HG02623 (cell line): ENCODE measurements around the gene LRRC28.
A peak's percentile ranks its signal among the peaks of the same experiment; 100 is the strongest.

Source experiments
- ATAC-seq: cut with Tn5 transposase; IDR thresholded peaks from one replicate; pipeline ENCODE4 v1.9.1; 2021; ENCODE audit warnings: moderate library complexity; ENCODE audit not compliant: unreplicated experiment

LRRC28 gene

DNA sequence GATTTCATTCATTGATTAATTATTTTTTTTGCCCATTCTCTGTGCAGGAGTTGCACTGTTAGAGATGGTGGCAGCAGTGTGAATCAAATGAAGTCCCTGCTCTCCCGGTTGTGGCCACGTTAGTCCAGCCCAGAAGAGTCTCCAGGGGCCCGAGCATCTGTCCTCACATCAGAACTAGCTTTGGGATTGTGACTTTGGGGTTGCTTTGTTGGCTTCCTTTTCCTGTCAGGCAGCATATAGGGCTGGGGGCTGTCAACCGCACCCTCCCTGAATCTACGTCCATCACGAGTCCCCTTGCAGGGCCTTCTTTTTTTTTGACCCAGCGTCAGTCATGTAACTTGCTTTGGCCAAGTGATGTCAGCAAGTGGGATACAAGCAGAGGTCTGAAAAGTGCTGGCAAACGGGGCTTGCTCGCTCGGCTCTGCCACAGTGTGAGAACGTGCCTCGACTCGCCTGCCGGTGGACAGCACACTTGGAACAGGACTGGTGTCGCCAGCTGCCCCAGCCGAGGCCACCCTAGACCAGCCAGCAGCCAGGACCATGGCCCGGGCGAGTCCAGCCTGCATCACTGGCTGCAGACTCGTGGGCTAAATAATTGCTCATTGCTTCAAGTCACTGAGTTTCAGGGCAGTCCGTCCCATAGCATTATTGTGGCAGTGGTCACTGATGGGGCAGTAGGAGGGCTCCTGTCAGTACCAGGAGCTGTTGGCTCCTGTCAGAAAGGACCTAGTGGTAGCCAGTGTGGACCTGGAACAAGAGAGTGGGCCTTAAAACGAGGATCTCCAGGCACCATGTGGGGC is 162.9 kb downstream of the LRRC28 start:
- ATAC-seq = no peak

DNA sequence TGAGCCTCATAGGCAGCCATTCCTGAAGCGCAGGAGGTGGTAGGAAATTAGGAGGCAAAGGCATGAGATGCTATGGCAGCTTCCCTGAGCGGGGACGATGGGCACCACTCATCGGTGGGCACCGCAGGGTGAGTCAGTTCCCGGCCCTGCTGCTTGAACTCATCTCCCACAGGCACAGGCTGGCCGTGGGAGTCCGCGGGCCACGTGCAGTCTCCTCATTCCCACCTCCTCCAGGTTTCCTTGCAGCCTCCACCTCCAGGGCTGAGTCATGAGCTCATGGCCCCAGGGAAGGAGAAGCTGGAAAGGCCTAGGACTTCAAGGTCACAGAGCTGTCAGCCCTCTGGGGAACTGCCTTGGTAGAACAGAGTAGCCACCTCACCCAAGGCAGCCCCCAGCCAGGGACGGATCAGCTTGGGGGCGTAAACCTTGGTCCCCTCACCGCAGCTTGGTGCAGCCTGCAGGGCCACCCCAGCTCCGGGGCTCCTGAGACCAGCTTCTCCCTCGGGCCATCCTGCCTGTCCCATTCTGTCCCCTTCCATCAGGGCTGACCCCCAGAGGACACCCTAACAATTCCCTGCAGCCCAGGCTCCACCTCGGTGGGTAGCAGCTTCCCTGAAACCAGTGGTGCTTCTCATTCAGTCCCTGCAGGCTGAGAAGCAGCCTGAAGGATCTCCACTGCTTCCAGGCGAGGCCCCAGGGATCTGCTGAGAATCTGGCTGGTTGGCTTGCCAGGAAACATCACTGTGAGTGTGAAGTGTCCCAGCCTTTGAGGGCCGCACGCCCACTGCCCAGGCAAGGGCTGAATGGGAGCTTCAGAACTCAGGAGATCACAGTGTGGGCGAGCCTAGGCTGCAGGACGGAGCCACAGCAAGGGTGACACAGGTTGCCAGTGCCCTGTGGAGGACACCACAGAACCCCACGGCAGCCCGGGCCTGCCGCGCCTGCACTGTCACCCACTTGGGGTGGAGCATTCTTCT is 163.8 kb downstream of the LRRC28 start:
- ATAC-seq = no peak

DNA sequence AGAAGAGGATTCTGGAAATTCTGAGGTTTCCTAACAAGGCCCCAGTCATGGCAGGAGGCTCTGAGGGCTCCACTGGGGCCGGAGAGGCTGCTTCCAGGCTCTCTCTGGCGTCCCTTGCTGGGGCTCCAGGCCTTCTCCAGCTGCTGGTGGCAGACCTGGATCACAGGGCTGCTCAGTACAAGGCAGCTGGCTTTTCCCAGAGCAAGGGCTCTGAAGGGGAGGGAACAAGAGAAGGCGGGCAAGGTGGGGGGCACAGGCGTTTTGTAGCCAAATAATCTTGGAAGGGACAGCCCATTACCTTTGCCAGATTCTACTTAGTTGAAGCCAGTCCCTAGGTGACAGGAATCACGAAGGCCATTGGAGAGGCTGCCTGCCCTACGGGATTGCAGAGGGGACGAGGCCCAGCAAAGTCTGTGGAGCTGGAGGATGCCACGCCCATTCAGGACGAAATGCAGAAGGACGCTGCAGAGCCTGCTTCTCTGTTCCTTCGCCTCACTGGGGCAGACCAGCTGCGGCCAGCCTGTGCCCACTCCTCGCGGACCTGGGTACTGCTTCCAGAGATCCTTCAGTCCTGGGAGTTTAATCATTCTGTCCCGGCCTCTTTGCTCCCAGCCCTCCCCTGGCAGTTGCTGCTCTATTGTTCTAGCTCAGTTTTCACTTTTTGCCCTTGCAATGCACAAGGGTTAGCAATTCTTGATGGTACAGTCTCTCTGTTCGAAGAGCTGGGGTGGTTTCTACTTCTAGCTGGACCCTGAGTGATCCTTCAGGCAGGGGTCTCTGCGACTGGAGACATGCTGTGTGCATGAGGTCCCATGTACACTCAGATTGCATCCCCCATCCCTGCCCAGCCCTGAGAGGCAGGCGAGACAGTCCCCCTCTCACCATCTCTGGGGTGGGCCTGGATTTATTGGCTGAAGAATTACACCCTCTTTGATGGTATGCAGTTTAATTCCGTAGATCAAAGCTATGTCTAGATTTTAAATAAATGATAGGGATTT is 165.2 kb downstream of the LRRC28 start:
- ATAC-seq = no peak

DNA sequence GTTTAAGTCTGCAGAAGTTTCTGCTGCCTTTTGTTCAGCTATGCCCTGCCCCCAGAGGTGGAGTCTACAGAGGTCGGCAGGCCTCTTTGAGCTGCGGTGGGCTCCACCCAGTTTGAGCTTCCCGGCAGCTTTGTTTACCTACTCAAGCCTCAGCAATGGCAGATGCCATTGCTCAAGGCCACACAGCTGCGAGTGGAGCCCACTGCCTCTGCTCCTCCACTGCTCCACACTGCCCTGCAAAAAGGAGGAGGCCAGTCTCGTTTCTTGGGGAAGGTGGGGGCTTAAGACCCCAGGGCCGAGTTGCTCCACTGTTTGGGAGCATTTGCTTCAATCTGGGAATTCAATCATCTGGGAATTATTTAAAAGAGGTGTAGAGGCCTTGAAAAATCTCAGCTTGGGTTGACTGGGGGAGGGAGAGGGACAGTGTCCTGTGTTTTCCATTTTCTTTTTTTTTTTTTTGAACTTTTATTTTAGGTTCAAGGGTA is 169.9 kb downstream of the LRRC28 start:
- no peak for ATAC-seq

DNA sequence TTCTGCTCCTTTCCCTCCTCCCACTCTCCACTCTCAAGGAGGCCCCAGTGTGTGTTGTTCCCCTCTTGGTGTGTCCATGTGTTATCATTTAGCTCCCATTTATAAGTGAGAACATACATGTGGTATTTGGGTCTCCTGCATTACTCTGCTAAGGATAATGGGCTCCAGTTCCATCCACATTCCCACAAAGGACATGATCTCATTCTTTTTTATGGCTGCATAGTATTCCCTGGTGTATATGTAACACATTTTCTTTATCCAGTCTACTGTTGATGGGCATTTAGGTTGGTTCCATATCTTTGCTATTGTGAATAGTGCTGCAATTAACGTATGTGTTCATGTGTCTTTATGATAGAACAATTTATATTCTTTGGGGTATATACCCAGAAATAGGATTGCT is 170.5 kb downstream of the LRRC28 start:
- ATAC-seq = no peak

DNA sequence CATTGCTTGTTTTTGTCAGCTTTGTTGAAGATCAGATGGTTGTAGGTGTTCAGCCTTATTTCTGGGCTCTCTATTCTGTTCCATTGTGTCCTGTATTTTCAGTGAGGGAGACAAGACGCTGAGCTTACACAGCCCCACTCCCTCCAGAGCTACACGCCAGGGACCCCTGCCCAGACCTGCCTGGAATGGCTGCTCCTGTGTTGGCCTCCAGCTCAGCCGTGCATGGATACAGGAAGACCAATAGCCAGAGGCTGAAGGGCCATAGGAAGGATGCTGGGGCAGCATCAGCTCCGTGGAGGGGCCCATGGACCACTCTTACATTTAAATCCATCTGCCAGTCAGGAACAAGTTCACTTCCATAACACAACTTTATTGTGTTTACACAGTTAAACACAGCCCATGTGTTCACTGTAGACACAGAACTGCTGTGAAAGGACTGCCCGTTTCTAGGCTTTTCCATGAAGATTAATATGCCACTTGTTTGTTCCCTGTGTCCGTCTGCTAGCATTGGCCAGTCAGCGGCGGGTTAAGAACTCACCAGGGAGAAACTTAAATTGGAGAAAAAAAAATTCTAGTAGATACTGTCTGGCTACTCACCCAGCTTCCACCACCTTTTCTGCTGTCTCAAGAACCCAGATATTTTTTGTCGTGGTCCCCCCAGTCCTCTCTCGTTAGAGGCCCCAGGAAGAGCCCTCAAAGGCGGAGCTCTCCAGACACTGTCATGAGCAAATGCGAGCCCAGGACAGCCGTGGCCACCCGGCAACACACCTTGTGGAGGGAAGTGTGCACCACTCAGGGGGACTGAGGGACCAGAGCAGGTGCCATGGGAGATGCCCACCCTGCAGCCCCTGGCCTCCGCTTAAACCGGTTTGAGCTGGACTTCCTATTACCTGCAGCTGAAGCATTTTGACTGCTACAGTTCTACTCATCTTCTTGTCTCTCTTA is 172.2 kb downstream of the LRRC28 start:
- ATAC-seq = no peak

DNA sequence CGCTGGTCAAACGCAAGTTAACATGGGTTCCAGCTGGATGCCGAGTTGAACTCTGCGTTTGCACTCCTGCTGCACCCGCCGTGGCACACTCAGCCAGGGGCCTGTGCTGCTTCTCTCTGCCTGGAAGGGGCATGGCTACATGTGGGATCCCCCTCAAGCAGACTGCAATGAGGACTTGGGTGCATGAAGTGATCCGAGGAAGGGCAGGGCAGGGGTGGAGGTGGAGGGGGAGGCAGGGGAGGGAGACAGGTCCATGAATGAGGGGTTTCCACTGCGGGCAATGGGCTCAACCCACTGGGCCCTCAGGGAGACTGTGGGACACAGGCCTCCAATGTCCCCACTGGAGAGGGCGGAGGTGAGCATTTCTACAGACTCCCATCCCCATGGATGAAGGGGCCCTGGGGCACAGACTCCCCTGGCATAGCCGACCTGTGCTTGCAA is 172.9 kb downstream of the LRRC28 start:
- ATAC-seq = no peak

DNA sequence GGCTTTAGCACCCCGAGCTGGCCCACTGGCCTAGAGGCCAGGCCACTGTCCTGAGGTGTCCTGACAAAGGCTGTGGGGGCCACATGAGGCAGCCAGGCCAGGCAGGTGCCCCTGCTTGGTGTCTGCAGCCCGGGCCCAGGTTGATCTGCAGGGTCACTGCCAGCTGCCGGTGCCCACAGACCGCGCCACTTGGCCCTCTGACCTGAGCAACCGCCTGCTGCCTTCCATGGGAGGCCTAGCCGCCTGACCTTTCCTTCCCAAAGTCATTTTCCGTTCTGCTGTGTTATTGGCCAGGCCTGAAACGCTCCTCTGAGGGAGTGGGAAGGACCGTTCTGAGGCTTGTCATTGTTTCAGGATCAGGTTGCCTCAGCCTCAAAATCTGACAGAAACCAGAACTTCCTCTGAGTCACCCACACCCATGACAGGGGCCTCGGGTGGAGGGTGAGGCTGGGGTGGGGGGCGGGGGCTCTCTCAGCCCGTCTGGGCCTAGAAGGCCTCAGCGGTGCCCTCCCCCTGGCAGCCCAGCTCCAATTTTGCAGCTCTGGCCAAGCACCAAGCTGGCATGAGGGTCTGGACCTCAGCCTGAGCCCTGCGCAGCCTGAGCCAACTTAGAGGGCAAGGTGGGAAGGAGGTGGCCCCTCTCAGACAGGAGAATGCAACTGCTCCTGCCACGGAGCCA is 173.8 kb downstream of the LRRC28 start:
- peak; percentile 79 for ATAC-seq

DNA sequence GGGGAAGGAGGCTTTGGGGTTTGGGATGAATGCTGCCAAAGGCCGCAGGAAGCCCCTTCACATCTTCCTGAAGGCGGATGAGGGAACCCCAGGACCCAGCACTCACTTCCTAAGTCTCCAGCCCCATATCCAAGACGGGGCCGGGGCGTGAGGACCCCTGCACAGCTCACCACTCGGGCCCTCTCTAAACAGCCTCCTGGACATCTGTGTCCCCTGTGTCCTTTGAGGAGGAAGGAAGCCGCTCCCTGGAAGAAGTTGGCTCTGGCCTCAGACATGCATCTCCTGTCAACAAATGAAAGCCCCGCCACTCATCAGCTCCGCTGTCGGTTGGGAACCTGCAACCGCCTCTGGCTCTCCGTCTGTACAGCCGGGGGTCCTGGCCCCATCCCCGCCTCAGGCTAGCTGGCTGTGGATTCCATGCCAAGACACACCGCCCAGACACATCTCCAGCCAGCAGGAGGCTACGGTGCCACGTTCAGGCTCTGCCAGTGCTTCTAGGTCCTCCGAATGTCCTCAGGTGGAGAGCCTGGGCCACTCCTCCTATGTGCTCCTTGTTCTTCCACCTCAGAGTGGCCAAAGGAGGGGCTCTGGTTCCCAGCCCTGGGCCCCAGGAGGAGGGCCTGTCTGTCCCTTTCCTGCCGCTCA is 174.5 kb downstream of the LRRC28 start:
- no peak for ATAC-seq

DNA sequence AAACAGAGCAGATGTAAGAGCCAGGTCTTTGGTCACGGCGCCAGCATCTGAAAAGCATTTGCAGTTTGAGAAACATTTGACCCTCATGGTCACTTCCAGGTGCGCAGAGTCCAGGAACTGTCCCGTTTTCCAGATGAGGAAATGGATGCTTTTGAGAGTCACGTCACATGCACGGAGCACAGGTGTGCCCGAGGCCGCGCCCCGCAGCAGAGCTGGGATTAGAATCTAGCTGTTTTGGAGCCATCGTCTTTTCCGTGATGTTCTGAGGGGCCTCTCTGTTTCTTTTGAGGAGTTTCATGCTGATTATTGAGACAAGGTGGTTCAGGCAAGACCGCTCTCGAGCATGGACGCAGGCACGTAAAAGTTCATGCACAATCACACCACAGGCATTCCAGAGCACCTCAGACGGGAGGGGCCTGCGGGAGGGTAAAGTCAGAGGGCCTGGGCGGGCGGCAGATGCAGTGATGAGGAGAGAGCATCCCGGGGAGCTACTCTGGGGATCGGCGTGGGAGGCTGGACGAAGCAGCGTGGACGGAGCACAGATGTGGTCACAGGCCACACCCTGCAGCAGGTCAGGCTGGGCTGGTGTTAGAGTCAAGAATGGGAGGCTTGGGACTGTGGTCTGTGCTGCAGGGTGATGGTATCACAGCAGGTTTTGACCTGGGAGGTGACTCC is 175.3 kb downstream of the LRRC28 start:
- no peak for ATAC-seq

DNA sequence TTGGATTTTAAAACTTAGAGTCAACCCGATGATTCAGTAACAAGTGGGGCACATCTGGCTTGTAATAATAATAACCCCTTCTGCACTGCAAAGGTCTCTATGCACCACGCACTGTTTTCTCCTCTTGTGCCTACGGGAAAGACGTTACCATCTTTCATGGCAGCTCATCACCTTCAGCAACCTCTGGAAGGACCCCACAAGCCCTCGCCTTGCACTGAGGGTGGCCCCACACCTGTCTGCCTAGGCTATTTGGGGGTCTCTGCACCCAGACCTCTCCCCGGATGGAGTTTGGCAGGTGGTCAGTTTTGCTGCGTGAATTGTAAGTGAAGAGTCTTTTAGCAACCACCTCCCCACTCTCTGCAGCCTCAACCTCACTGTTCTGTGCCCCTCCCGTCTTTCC is 175.9 kb downstream of the LRRC28 start:
- ATAC-seq = no peak

DNA sequence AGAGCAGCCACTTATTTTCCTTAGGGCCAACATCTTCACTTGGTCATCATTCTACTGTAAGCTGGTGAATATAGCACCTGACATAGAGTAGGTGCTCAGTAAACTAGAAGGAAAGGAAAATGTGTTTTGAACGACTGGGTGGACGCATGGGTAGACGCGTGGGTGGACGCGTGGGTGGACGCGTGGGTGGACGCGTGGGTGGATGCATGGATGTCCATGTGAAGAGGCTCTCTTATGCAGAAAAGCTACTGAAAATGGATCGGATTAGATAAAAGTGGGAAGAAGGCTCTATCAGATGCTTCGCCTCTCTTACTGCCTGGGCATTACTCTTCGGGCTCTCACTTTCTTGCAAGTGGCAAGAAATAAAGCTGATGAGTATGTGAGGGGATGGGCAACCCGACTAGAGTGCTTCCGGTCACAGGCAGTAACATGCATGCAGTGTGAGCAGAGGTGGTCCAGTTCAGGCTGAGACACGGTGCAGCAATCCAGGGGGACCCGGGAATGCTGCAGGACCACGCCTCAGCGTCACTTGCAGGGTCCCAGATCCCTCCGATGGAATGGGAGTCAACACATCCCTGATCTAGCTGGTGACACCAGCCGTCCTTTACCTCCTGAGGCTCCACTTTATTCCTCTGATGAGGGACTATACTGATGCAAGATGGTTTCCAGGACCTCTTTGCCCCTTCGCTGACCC is 176.5 kb downstream of the LRRC28 start:
- ATAC-seq = no peak

DNA sequence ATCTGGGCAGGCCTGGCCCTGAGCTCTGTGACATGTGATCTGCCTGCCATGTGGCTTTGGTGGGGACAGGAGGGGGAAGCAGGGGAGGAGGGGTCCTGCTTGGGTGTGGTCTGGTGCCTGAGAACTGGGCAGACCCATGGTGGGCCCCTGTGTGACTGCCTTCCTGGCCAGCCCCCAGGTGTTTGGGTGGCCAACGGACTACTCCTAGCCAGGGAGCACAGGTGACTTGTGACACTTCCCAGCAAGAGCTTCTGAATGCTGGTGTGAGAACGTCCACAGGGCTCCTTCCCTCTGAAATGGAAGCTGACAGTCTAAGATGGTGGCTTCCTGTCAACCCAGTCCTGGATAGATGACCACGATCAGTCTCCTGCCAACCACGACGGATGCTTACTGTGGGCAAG is 178.4 kb downstream of the LRRC28 start:
- no peak for ATAC-seq

DNA sequence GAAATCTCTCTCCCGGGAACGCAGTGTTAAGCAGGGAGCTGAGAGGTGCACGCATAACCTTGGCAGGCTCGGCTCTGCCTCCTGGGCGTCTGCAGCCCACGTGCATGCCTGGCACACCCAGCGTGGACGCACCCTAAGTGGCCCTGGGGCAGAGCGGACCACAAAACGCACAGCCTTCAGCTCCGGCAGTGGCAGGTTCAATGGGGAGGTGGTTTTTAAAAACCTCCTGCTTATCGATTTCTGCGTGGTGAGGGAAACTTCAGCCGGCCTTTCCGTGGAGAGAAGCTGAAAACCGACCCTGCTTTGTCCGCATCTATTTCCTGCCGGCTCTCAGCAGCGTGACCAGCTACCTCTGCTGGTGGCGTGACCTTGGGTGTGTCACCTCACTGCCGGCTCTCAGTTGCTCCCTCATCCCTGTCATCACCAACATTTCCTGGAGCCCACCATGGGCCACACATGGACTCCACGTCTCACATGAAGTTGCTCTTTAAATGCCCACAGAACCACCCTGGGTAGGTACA is 179.7 kb downstream of the LRRC28 start:
- ATAC-seq = no peak

DNA sequence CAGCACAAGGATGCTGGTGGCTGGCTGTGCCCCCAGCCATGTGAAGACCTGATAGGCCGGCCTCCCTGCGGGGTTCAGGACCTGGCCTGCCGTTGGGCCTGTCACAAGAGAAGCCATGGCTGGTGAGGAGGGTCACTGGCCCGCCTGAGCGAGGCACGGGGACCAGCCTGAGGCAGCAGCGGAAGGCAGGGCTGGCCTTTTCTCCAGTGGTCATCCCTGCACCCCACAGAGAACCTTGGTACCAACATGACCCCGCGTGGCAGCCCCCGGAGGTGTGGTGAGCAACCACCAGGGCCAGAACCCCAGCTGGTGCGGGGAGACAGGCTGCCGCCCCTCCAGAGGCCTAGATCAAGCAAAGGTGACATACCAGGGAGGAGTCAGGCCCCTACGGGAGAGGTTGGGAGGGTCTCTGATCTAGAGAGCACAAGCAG is 180.4 kb downstream of the LRRC28 start:
- no peak for ATAC-seq

DNA sequence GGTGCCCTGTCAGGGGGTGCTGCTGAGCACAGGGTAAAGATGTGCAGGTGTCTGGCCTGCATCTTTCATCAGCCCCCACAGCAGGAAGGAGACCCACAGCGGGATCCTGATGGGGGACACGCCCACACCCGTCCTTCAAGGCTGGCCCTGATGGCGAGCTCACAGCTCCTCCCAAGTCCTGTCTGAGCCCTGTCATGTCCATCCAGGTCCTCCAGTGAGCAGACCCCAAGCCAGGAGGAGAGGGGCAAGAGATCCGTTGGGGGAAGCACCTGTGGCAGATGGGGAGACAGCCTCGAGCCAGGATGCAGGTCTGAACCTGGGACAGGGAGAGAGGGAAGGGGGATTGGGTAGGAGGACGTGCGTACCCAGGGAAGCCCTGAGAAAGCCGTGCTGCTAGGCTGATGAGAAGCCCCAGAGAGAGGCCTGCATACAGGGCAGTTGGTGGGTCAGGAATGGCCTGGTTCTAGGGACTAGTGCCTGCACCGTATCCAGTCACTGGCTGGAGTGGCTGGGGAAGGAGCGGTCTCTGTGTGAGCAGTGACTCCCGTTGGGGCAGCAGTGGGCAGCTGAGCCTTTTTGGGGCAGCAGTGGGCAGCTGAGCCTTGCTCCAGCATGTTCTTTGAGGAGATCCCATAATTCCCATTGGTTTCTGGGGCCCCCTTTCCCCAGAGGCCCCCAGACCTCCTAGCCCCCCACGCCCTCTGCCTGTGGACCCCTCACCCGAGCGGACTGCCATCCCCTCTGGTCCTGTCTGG is 181.2 kb downstream of the LRRC28 start:
- no peak for ATAC-seq
